Measurements from ENCODE around the gene GPHN. TPM values are rescaled to one million over a fixed set of nuclear protein-coding genes. Genes with fewer than 3 reads are reported as not detected.
A peak's percentile ranks its signal among the peaks of the same experiment; 100 is the strongest.
"Not testable (repeated sequence)": the region's sequence is repeated elsewhere in the genome, so short reads cannot be mapped to it uniquely, and the experiment has no call there.

Gene GPHN
- polyA plus RNA-seq, 4 donors = 10.0 to 26.2 (median 22.4) TPM

DNA sequence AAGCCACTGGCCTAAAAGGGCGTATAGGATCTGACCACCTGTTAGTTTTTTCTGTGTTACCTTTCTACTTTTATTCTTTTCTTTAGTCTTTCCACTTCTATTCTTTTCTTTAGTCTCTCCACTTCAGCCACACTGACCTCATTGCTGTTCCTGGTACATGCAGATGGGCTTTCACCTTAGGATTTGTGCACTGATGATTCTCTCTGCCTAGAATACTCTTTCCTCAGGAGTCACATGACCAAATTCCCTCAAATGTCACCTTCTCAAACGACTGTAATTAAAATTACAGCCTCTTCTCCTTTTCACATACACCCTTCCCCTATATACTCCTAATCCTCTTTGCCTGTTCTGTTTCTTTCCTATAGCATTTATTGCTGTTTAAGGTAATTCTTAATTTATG is 36.0 kb downstream of the GPHN start:
- no peak for FAIRE-seq
- 51 to 77% (median 51%) methylated on average over 2 of the region's 2 CpGs for WGBS, 3 donors

DNA sequence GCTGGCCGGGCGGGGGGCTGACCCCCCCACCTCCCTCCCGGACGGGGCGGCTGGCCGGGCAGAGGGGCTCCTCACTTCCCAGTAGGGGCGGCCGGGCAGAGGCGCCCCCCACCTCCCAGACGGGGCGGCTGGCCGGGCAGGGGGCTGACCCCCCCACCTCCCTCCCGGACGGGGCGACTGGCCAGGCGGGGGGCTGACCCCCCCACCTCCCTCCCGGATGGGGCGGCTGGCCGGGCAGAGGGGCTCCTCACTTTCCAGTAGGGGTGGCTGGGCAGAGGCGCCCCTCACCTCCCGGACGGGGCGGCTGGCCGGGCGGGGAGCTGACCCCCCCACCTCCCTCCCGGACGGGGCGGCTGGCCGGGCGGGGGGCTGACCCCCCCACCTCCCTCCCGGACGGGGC is 37.2 kb downstream of the GPHN start:
- not testable (repeated sequence) for H3K27me3 ChIP-seq (ENCODE audit: control insufficient read depth in 3 of 3, insufficient read depth in 3 of 3, low read length in 3 of 3); H3K27ac ChIP-seq (ENCODE audit: low read depth in 1 of 3, low read length in 2 of 3); FAIRE-seq; H3K9me3 ChIP-seq (ENCODE audit: control insufficient read depth in 2 of 2, insufficient read depth in 1 of 2, low read depth in 1 of 2, low read length in 1 of 2); H3K36me3 ChIP-seq (ENCODE audit: control insufficient read depth in 3 of 3, insufficient read depth in 2 of 3, low read depth in 1 of 3, low read length in 3 of 3); H3K4me3 ChIP-seq (ENCODE audit: low read depth in 1 of 3, low read length in 3 of 3); H3K4me1 ChIP-seq (ENCODE audit: control insufficient read depth in 3 of 3, insufficient read depth in 2 of 3, low read depth in 1 of 3, low read length in 2 of 3); DNase-seq
- 95 to 97% methylated on average over 5 to 23 of the region's 32 CpGs; no CpG with 5 or more reads in 1 of the 3 donors for WGBS, 3 donors

More for the DNA sequence above, 36.0 kb downstream of the GPHN start:
- Histone ChIP-seq H3K27me3 (ENCODE audit: control insufficient read depth in 3 of 3, insufficient read depth in 3 of 3, low read length in 3 of 3) (no peaks in the 10 kb centered on the region), H3K9me3 (ENCODE audit: control insufficient read depth in 2 of 2, insufficient read depth in 1 of 2, low read depth in 1 of 2, low read length in 1 of 2) (peaks cover 0 to 9% of the 10 kb centered on the region in 2 donors), H3K27ac (ENCODE audit: low read depth in 1 of 3, low read length in 2 of 3) (no peak overlapping the region), H3K36me3 (ENCODE audit: control insufficient read depth in 3 of 3, insufficient read depth in 2 of 3, low read depth in 1 of 3, low read length in 3 of 3) (no peaks in the 10 kb centered on the region), H3K4me1 (ENCODE audit: control insufficient read depth in 3 of 3, insufficient read depth in 2 of 3, low read depth in 1 of 3, low read length in 2 of 3) (no peaks in the 10 kb centered on the region), H3K4me3 (ENCODE audit: low read depth in 1 of 3, low read length in 3 of 3) (no peak overlapping the region)
- DNase-seq = no peak

DNA sequence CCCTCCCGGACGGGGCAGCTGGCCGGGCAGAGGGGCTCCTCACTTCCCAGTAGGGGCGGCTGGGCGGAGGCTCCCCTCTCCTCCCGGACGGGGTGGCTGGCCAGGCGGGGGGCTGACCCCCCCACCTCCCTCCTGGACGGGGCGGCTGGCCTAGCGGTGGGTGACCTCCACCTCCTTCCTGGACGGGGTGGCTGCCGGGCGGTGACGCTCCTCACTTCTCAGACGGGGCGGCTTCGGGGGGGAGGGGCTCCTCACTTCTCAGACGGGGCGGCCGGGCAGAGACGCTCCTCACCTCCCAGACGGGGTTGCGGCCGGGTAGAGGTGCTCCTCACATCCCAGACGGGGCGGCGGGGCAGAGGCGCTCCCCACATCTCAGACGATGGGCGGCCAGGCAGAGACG is 37.8 kb downstream of the GPHN start:
- not testable (repeated sequence) for H3K4me1 ChIP-seq (ENCODE audit: control insufficient read depth in 3 of 3, insufficient read depth in 2 of 3, low read depth in 1 of 3, low read length in 2 of 3); H3K4me3 ChIP-seq (ENCODE audit: low read depth in 1 of 3, low read length in 3 of 3); H3K9me3 ChIP-seq (ENCODE audit: control insufficient read depth in 2 of 2, insufficient read depth in 1 of 2, low read depth in 1 of 2, low read length in 1 of 2); DNase-seq; H3K36me3 ChIP-seq (ENCODE audit: control insufficient read depth in 3 of 3, insufficient read depth in 2 of 3, low read depth in 1 of 3, low read length in 3 of 3); H3K27me3 ChIP-seq (ENCODE audit: control insufficient read depth in 3 of 3, insufficient read depth in 3 of 3, low read length in 3 of 3); H3K27ac ChIP-seq (ENCODE audit: low read depth in 1 of 3, low read length in 2 of 3); FAIRE-seq
- 93 to 100% (median 98%) methylated on average over 11 to 25 of the region's 32 CpGs for WGBS, 3 donors

DNA sequence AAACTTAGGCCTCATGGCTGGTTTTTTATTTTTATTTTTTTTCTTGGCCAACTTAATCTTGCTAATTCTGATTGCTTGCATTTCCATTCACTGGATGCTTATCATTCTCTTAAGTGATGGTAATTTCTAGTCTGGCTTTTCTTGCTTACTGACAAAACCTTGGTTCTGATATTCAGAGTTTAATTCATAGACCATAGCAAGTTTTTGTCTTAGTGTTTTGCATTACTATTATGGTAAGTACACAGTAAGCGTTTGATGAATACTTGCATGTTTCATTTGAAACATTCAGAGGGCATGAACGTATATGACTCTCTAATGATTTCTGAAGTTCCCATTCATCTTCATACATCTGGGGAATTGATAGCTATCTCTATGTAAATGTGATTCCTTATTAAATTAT is 55.8 kb downstream of the GPHN start:
- Histone ChIP-seq H3K4me3 (ENCODE audit: low read depth in 1 of 3, low read length in 3 of 3) (no peak overlapping the region), H3K36me3 (ENCODE audit: control insufficient read depth in 3 of 3, insufficient read depth in 2 of 3, low read depth in 1 of 3, low read length in 3 of 3) (no peaks in the 10 kb centered on the region), H3K9me3 (ENCODE audit: control insufficient read depth in 2 of 2, insufficient read depth in 1 of 2, low read depth in 1 of 2, low read length in 1 of 2) (no peaks in the 10 kb centered on the region), H3K4me1 (ENCODE audit: control insufficient read depth in 3 of 3, insufficient read depth in 2 of 3, low read depth in 1 of 3, low read length in 2 of 3) (no peaks in the 10 kb centered on the region), H3K27ac (ENCODE audit: low read depth in 1 of 3, low read length in 2 of 3) (no peak overlapping the region), H3K27me3 (ENCODE audit: control insufficient read depth in 3 of 3, insufficient read depth in 3 of 3, low read length in 3 of 3) (no peaks in the 10 kb centered on the region)
- FAIRE-seq = no peak
- no peak for DNase-seq
- WGBS, 3 donors = 86 to 96% (median 94%) methylated on average over 2 of the region's 2 CpGs

DNA sequence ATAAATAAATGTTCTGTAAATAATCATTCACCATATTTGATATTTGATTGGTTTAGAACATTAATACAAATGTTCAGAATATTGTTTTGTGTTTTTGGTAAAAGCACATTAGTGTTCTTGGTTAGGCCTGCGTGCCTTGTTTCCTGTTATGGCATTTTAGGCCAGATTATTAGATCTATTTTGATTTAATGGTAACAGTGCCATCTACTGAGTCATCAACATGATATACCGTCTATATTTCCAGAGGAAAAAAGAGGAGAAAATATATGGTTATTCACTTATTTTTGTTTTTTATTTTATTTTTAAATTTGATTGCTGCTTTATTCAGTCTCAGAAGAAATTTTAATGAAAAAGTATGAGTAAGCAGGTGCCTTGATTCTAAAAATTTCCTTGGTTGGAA is 60.3 kb downstream of the GPHN start:
- no peaks in the 10 kb centered on the region for H3K36me3 ChIP-seq (ENCODE audit: control insufficient read depth in 3 of 3, insufficient read depth in 2 of 3, low read depth in 1 of 3, low read length in 3 of 3)
- H3K27ac ChIP-seq (ENCODE audit: low read depth in 1 of 3, low read length in 2 of 3) = no peak overlapping the region
- FAIRE-seq (peak; percentile 53), DNase-seq (no peak)
- H3K27me3 ChIP-seq (ENCODE audit: control insufficient read depth in 3 of 3, insufficient read depth in 3 of 3, low read length in 3 of 3) = no peaks in the 10 kb centered on the region
- 69 to 75% (median 71%) methylated on average over 2 of the region's 2 CpGs for WGBS, 3 donors
- no peak overlapping the region for H3K4me3 ChIP-seq (ENCODE audit: low read depth in 1 of 3, low read length in 3 of 3)
- peaks cover 0 to 8% of the 10 kb centered on the region in 2 donors for H3K9me3 ChIP-seq (ENCODE audit: control insufficient read depth in 2 of 2, insufficient read depth in 1 of 2, low read depth in 1 of 2, low read length in 1 of 2)
- no peaks in the 10 kb centered on the region for H3K4me1 ChIP-seq (ENCODE audit: control insufficient read depth in 3 of 3, insufficient read depth in 2 of 3, low read depth in 1 of 3, low read length in 2 of 3)

DNA sequence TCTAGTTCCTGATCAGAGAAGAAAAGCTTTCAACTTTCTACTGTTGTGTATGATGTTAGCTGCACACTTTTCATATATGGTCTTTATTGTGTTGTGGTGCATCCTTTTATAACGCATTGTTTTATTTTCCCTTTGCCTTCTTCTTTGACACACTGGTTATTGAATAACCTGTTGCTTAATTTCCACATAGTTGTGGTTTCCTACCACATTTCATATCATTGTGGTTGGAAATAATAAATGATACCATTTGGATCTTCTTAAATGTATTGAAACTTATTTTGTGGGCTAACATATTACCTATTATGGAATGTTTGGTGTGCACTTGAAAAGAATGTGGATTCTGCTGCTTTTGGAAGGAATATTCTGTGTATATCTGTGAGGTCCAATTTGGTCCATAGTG is 64.9 kb downstream of the GPHN start:
- WGBS, 3 donors = 83 to 88% (median 86%) methylated on average over 1 of the region's 1 CpG
- no peak for FAIRE-seq
- no peaks in the 10 kb centered on the region for H3K4me1 ChIP-seq (ENCODE audit: control insufficient read depth in 3 of 3, insufficient read depth in 2 of 3, low read depth in 1 of 3, low read length in 2 of 3)

DNA sequence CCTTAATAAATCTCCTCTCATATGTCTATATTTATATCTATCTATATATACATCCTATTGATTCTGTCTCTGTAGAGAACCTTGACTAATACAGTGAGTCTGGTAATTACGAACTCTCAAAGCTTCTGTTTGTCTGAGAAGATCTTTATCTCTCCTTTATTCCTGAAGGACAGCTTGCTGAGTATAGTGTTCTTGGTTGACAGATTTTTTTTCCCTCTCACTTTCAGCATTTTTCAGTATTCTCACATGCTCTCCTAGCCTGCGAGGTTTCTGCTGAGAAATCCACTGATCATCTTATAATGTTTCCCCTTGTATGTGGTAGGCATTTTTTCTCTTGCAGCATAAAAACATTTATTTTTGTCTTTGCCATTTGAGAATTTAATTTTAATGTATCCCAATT is 67.1 kb downstream of the GPHN start:
- H3K27me3 ChIP-seq (ENCODE audit: control insufficient read depth in 3 of 3, insufficient read depth in 3 of 3, low read length in 3 of 3) = no peaks in the 10 kb centered on the region
- FAIRE-seq = no peak
- H3K4me3 ChIP-seq (ENCODE audit: low read depth in 1 of 3, low read length in 3 of 3) = no peak overlapping the region
- DNase-seq = peak in 1 of 2 donors; percentile 8
- H3K27ac ChIP-seq (ENCODE audit: low read depth in 1 of 3, low read length in 2 of 3) = no peak overlapping the region
- 89 to 97% (median 96%) methylated on average over 2 of the region's 2 CpGs for WGBS, 3 donors
- no peaks in the 10 kb centered on the region for H3K4me1 ChIP-seq (ENCODE audit: control insufficient read depth in 3 of 3, insufficient read depth in 2 of 3, low read depth in 1 of 3, low read length in 2 of 3)
- peaks cover 2 to 24% of the 10 kb centered on the region in 2 donors for H3K9me3 ChIP-seq (ENCODE audit: control insufficient read depth in 2 of 2, insufficient read depth in 1 of 2, low read depth in 1 of 2, low read length in 1 of 2)
- no peaks in the 10 kb centered on the region for H3K36me3 ChIP-seq (ENCODE audit: control insufficient read depth in 3 of 3, insufficient read depth in 2 of 3, low read depth in 1 of 3, low read length in 3 of 3)

More for the DNA sequence above, 64.9 kb downstream of the GPHN start:
- no peaks in the 10 kb centered on the region for H3K36me3 ChIP-seq (ENCODE audit: control insufficient read depth in 3 of 3, insufficient read depth in 2 of 3, low read depth in 1 of 3, low read length in 3 of 3)
- H3K4me3 ChIP-seq (ENCODE audit: low read depth in 1 of 3, low read length in 3 of 3) = no peak overlapping the region
- no peak for DNase-seq
- H3K9me3 ChIP-seq (ENCODE audit: control insufficient read depth in 2 of 2, insufficient read depth in 1 of 2, low read depth in 1 of 2, low read length in 1 of 2) = peaks cover 2 to 24% of the 10 kb centered on the region in 2 donors
- H3K27me3 ChIP-seq (ENCODE audit: control insufficient read depth in 3 of 3, insufficient read depth in 3 of 3, low read length in 3 of 3) = no peaks in the 10 kb centered on the region
- H3K27ac ChIP-seq (ENCODE audit: low read depth in 1 of 3, low read length in 2 of 3) = no peak overlapping the region

DNA sequence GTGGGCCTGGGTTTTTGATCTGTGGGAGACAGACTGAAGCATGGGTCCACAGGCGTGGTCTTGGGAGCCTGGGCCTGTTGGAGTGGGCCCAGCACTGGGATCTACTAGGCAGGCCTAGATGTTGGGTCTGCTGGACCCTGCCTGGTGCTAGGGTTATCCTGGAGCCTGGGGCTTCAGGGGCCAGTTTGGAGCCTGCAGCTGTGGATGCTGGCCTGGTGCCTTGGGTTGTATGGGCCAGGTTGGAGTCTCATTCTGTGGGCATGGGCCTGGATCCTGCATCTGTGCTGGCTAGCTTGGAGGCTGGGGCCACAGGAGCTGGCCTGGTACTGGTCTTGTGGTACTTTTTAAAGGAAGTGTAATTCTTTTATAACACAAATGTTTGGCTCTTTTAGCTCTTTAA is 68.0 kb downstream of the GPHN start:
- Histone ChIP-seq H3K4me3 (ENCODE audit: low read depth in 1 of 3, low read length in 3 of 3) (no peak overlapping the region), H3K36me3 (ENCODE audit: control insufficient read depth in 3 of 3, insufficient read depth in 2 of 3, low read depth in 1 of 3, low read length in 3 of 3) (no peaks in the 10 kb centered on the region), H3K27ac (ENCODE audit: low read depth in 1 of 3, low read length in 2 of 3) (no peak overlapping the region), H3K9me3 (ENCODE audit: control insufficient read depth in 2 of 2, insufficient read depth in 1 of 2, low read depth in 1 of 2, low read length in 1 of 2) (peaks cover 2 to 24% of the 10 kb centered on the region in 2 donors), H3K4me1 (ENCODE audit: control insufficient read depth in 3 of 3, insufficient read depth in 2 of 3, low read depth in 1 of 3, low read length in 2 of 3) (no peaks in the 10 kb centered on the region), H3K27me3 (ENCODE audit: control insufficient read depth in 3 of 3, insufficient read depth in 3 of 3, low read length in 3 of 3) (no peaks in the 10 kb centered on the region)
- WGBS, 3 donors = 95 to 100% (median 98%) methylated on average over 1 of the region's 1 CpG
- FAIRE-seq (no peak), DNase-seq (no peak)

DNA sequence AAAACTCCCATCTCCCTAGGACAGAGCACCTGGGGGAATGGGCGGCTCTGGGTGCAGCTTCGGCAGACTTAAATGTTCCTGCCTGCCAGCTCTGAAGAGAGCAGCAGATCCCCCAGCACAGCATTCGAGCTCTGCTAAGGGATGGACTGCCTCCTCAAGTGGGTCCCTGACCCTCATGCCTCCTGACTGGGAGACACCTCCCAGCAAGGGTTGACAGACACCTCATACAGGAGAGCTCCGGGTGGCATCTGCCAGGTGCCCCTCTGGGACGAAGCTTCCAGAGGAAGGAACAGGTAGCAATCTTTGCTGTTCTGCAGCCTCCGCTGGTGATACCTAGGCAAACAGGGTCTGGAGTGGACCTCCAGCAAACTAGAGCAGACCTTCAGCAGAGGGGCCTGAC is 79.8 kb downstream of the GPHN start:
- 95 to 98% (median 96%) methylated on average over 6 of the region's 6 CpGs for WGBS, 3 donors
- H3K4me3 ChIP-seq (ENCODE audit: low read depth in 1 of 3, low read length in 3 of 3); DNase-seq; H3K27me3 ChIP-seq (ENCODE audit: control insufficient read depth in 3 of 3, insufficient read depth in 3 of 3, low read length in 3 of 3); H3K27ac ChIP-seq (ENCODE audit: low read depth in 1 of 3, low read length in 2 of 3); H3K36me3 ChIP-seq (ENCODE audit: control insufficient read depth in 3 of 3, insufficient read depth in 2 of 3, low read depth in 1 of 3, low read length in 3 of 3); FAIRE-seq; H3K9me3 ChIP-seq (ENCODE audit: control insufficient read depth in 2 of 2, insufficient read depth in 1 of 2, low read depth in 1 of 2, low read length in 1 of 2); H3K4me1 ChIP-seq (ENCODE audit: control insufficient read depth in 3 of 3, insufficient read depth in 2 of 3, low read depth in 1 of 3, low read length in 2 of 3): not testable (repeated sequence)
